Neuron (in vitro differentiated cells): Measurements from ENCODE around the gene HIGD1A.

Experiments
- H2AFZ ChIP-seq: one replicate; pipeline ENCODE4 v1.6.1; 2013; ENCODE audit warnings: low read depth, mild to moderate bottlenecking, inconsistent platforms, low read length, moderate library complexity
- H3K27me3 ChIP-seq: one replicate; pipeline ENCODE4 v1.6.1; 2013; ENCODE audit warnings: low read length; ENCODE audit not compliant: insufficient read depth
- H3K36me3 ChIP-seq: one replicate; pipeline ENCODE4 v1.6.1; 2013; ENCODE audit warnings: low read length; ENCODE audit not compliant: insufficient read depth
- H3K4me1 ChIP-seq: one replicate; pipeline ENCODE4 v1.6.1; 2013; ENCODE audit warnings: low read length; ENCODE audit not compliant: insufficient read depth
- H3K4me3 ChIP-seq: 2 replicates; pipeline ENCODE4 v1.5.1; 2013; ENCODE audit warnings: mild to moderate bottlenecking, low read length, moderate library complexity
- H3K9me3 ChIP-seq: one replicate; pipeline ENCODE4 v1.6.1; 2013; ENCODE audit warnings: low read length

Gene HIGD1A

GRCh38 chr3:42841332-42841731 lies 37.0 kb upstream of the HIGD1A start:
- Histone ChIP-seq H3K4me1 (no peaks in the 10 kb centered on the region), H3K9me3 (no peaks in the 10 kb centered on the region), H3K4me3 (no peak overlapping the region), H3K27me3 (peaks cover under 1% of the 10 kb centered on the region), H3K36me3 (no peaks in the 10 kb centered on the region), H2AFZ (no peak overlapping the region)

- H3K4me3 ChIP-seq: no peak overlapping the region
- H3K4me1 ChIP-seq: no peaks in the 10 kb centered on the region
- H3K36me3 ChIP-seq: no peaks in the 10 kb centered on the region
- no peaks in the 10 kb centered on the region for H3K27me3 ChIP-seq
- H2AFZ ChIP-seq: no peak overlapping the region
- no peaks in the 10 kb centered on the region for H3K9me3 ChIP-seq
Observed at GRCh38 chr3:42839616-42840015, 35.3 kb upstream of the HIGD1A start.

GRCh38 chr3:42838571-42838970 lies 34.3 kb upstream of the HIGD1A start:
- Histone ChIP-seq H3K4me3 (no peak overlapping the region), H3K9me3 (no peaks in the 10 kb centered on the region), H3K36me3 (no peaks in the 10 kb centered on the region), H3K4me1 (no peaks in the 10 kb centered on the region), H3K27me3 (no peaks in the 10 kb centered on the region), H2AFZ (no peak overlapping the region)

DNA sequence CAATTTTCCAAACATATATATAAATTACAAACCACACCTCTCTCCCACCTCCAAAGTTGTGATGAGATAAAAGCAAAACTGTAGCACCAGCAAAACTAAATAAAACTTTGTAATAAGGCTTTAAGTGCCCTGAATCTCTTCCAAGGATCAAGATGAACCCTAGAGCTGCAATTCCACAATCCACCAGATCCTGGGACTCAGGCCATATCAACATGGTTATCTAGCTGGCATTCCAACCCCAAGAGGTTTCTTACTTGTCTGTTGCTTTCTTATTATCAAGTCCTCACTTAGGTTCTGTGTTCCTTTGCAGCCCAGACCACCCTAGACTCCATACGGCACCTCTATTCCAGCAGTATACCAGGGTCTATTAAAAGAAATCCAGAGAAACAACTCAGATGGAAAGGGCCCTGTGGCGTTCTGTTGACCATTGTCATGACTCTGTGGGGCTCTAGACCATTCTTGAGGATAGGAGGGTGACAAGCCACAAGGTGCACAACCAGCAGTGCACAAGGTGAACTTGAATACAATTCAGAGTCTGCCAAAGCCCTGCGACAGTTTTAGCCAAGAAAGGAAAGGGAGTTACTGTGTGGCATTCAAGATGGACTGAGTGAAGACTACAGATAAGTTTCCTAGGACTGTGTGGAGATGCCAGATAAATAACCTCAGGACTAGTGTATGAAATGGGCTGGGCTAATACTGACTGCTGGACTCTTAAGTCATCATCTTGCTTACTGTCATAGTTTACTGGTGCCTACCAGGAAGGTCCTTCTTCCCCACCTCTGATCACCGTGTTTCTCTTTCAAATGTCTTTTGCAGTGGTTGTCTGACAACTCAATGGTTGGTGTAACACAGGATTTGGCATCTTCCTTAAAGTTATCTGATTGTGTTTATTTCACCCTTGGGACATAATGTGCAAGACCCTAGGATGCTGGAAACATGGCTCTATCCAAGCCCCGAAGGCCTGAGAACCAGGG lies 32.1 kb upstream of the HIGD1A start:
- Histone ChIP-seq H3K36me3 (no peaks in the 10 kb centered on the region), H3K9me3 (no peaks in the 10 kb centered on the region), H3K27me3 (no peaks in the 10 kb centered on the region), H3K4me3 (no peak overlapping the region), H2AFZ (no peak overlapping the region), H3K4me1 (no peaks in the 10 kb centered on the region)

DNA sequence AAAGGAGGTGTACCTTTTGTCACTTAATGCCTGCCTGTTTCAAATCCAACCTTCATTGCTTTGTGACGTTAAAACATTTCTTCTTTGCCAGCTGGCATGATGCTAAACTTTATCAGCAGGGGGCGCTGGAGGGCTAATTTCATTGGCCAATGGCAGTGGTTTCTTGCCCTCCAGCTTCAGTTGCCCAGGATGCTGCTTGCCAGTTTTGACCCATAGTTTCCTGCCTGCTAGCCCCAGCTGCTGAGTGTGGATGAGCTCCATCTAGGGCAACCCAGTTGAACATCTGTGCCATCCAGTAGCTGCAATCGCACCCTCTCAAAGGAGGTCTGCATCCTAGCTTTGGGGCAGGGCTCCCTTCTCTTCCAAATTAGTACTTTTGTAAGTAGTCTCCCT lies 27.0 kb upstream of the HIGD1A start:
- Histone ChIP-seq H3K9me3 (no peaks in the 10 kb centered on the region), H3K27me3 (no peaks in the 10 kb centered on the region), H3K4me3 (no peak overlapping the region), H3K4me1 (peaks cover 2% of the 10 kb centered on the region), H3K36me3 (no peaks in the 10 kb centered on the region), H2AFZ (peak overlapping the region; percentile 23)

- H3K4me3 ChIP-seq: no peak overlapping the region
- H3K27me3 ChIP-seq: no peaks in the 10 kb centered on the region
- H3K4me1 ChIP-seq: peaks cover 8% of the 10 kb centered on the region
- no peaks in the 10 kb centered on the region for H3K9me3 ChIP-seq
- no peaks in the 10 kb centered on the region for H3K36me3 ChIP-seq
- H2AFZ ChIP-seq: peak overlapping the region; percentile 23
Observed at GRCh38 chr3:42830437-42831320, 26.4 kb upstream of the HIGD1A start.

DNA sequence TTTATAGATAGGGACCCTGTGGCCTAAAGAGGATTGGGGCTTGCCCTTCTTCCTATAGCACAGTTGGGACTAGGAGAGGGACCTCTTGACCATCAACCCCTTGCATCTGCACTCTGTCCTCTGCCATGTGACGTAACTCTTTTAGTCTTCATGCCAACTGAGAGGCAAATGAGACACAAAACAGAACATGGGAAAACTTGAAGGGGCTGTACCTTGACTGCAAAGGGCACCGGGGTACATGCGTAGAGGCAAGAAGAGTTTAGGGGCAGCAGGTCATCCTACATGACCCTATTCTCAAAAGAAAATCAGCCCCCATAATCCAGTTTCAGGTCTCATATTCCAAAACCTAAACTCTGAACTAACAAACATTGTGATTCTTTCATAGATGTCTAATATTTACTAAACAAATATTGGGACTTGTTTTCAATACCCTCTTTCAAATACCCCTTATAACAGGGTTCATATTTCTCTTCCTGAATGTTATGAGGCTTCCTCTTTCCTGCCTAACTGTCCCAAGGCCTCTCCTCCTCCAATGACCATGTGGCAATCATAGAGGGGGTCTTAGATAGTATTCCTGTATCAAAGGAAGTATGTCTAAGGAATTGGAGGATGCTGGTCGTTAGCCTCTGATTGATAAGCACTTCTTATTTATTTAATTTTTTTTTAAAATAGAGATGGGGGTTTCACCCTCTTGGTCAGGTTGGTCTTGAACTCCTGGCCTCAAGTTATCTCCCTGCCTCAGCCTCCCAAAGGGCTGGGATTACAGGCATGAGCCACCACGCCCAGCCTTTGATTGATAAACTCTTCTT lies 25.5 kb upstream of the HIGD1A start:
- no peaks in the 10 kb centered on the region for H3K36me3 ChIP-seq
- H3K4me3 ChIP-seq: no peak overlapping the region
- H3K4me1 ChIP-seq: peaks cover 8% of the 10 kb centered on the region
- no peaks in the 10 kb centered on the region for H3K9me3 ChIP-seq
- H3K27me3 ChIP-seq: no peaks in the 10 kb centered on the region
- H2AFZ ChIP-seq: no peak overlapping the region

DNA sequence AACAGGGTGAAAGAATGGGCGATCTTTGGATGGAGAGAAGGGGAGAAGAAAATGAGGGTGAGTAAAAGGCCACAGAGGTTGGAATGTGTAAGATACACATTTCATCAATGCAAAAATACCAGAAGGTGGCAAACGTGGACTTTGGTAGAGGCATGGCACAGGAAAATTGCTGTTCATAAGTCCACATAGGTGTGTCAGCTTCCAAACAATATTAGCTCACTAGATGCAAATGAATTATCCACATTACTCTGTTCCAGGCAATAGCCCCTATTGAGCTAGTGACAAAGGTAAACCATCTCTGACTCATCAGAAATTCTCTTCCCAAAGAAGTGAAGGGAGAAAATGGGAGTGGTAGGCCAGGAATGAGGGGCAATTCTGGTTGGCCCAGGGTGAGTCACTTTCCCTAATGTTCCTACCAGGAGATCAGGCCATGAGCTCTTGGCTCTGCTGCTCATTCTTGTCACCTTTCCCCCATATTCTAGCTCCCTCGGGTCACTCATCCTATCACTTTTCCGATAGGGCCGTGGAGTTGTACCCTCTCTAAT lies 24.9 kb upstream of the HIGD1A start:
- Histone ChIP-seq H3K27me3 (no peaks in the 10 kb centered on the region), H3K9me3 (peaks cover 1% of the 10 kb centered on the region), H3K36me3 (no peaks in the 10 kb centered on the region), H2AFZ (no peak overlapping the region), H3K4me3 (no peak overlapping the region), H3K4me1 (peaks cover 8% of the 10 kb centered on the region)

GRCh38 chr3:42827654-42828053 lies 23.4 kb upstream of the HIGD1A start:
- Histone ChIP-seq H3K36me3 (no peaks in the 10 kb centered on the region), H3K27me3 (no peaks in the 10 kb centered on the region), H3K9me3 (peaks cover 1% of the 10 kb centered on the region), H3K4me1 (peaks cover 20% of the 10 kb centered on the region), H3K4me3 (no peak overlapping the region), H2AFZ (no peak overlapping the region)

- Histone ChIP-seq H3K4me3 (no peak overlapping the region), H3K9me3 (peaks cover 1% of the 10 kb centered on the region), H3K4me1 (peaks cover 21% of the 10 kb centered on the region), H2AFZ (no peak overlapping the region), H3K36me3 (no peaks in the 10 kb centered on the region), H3K27me3 (no peaks in the 10 kb centered on the region)
Observed at GRCh38 chr3:42827023-42827422, 22.7 kb upstream of the HIGD1A start.

- H3K4me3 ChIP-seq: no peak overlapping the region
- H3K36me3 ChIP-seq: no peaks in the 10 kb centered on the region
- H3K9me3 ChIP-seq: peaks cover 1% of the 10 kb centered on the region
- H3K4me1 ChIP-seq: peaks cover 21% of the 10 kb centered on the region
- no peaks in the 10 kb centered on the region for H3K27me3 ChIP-seq
- H2AFZ ChIP-seq: no peak overlapping the region
Observed at GRCh38 chr3:42826141-42826540, 21.9 kb upstream of the HIGD1A start.

DNA sequence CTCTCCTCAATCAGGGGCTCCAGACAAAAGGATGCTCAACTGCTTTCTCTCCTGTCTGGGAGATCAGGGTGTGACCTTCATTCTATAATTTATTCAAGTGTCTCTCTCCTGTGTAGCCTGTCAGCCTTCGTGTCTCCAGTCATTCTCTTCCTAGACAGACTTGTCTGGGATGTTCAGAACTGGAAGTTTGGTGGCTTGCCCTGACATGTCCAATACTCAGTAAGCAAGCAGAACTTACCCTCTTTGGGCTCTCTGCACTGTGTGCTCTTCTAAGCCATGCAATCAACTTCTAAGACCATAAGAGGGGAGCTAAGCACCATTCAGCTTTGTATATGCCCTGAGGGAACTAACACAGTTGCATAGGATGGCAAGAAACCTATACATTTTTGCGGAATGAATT lies 19.1 kb upstream of the HIGD1A start:
- Histone ChIP-seq H3K4me1 (peaks cover 29% of the 10 kb centered on the region), H3K4me3 (no peak overlapping the region), H3K27me3 (no peaks in the 10 kb centered on the region), H3K9me3 (peaks cover 1% of the 10 kb centered on the region), H2AFZ (peak overlapping the region; percentile 0), H3K36me3 (no peaks in the 10 kb centered on the region)
